Skeletal muscle satellite cell (primary cell): ENCODE measurements around the gene SLC22A23.

ENCODE experiments used
- H3K27me3 ChIP-seq: 2 replicates; pipeline ENCODE4 v1.7.0; 2013; ENCODE audit warnings: low read length; ENCODE audit not compliant: control insufficient read depth, insufficient read depth
- H3K36me3 ChIP-seq: 2 replicates; pipeline ENCODE4 v1.7.0; 2013; ENCODE audit warnings: mild to moderate bottlenecking, control low read depth, low read length; ENCODE audit not compliant: insufficient read depth
- H3K4me1 ChIP-seq: 2 replicates; pipeline ENCODE4 v1.7.0; 2013; ENCODE audit warnings: low read length; ENCODE audit not compliant: control insufficient read depth, insufficient read depth
- H3K4me2 ChIP-seq: 2 replicates; pipeline ENCODE4 v1.7.0; 2013; ENCODE audit warnings: mild to moderate bottlenecking, low read length
- H3K4me3 ChIP-seq: 2 replicates; pipeline ENCODE4 v1.7.0; 2013; ENCODE audit warnings: low read length
- H3K9ac ChIP-seq: 2 replicates; pipeline ENCODE4 v1.7.0; 2013; ENCODE audit warnings: mild to moderate bottlenecking, low read depth, low read length, moderate library complexity
- H3K9me3 ChIP-seq: replicated peaks from 2 replicates; pipeline ENCODE4 v1.7.0; 2013; ENCODE audit warnings: mild to moderate bottlenecking, control low read depth, low read length

The SLC22A23 gene

GRCh38 chr6:3425574-3425973, 31.3 kb downstream of the SLC22A23 start:
- Histone ChIP-seq H3K4me3 (no peak overlapping the region), H3K9me3 (no peaks in the 10 kb centered on the region), H3K36me3 (no peaks in the 10 kb centered on the region), H3K4me2 (no peak overlapping the region), H3K27me3 (no peaks in the 10 kb centered on the region), H3K9ac (no peak overlapping the region), H3K4me1 (peaks cover 48% of the 10 kb centered on the region)

- Histone ChIP-seq H3K4me3 (no peak overlapping the region), H3K9ac (no peak overlapping the region), H3K4me1 (peaks cover 59% of the 10 kb centered on the region), H3K36me3 (no peaks in the 10 kb centered on the region), H3K9me3 (no peaks in the 10 kb centered on the region), H3K4me2 (no peak overlapping the region), H3K27me3 (no peaks in the 10 kb centered on the region)
Measured at GRCh38 chr6:3424185-3424927, 32.5 kb downstream of the SLC22A23 start.

DNA sequence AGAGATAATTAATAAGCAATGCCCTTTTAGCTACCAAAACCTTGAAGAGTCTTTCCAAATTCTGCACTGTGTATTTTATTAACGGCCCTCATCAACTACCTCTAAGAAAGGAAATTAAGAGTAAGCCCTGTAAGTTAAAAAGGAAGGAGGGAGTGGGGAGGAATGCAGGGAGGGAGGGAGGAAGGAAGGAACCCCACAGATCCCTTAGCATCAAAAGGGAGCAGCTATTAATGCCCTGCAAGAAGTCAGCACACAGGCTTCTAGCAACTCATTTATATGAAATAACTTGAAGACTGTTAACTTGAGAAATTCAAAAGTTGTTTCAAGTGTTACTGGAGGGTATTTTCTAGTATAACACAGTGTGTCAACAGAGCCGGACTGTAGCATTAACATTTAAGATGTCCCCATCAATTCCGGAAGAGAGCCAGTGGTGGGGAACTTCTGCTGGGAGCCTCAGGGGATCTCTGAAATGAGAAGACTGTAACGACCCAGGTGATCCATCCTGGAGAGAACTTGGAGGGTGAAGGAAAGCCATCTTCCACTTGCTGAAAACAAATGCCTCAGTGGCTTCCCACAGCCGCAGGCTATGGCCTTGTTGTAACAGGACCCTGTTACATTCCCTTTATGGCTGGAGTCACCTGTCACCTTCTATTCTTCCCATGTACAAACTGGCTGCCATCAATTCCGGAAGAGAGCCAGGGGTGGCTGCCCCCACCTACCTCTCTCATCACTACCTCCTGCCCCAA, 33.2 kb downstream of the SLC22A23 start:
- Histone ChIP-seq H3K36me3 (no peaks in the 10 kb centered on the region), H3K4me3 (no peak overlapping the region), H3K9me3 (no peaks in the 10 kb centered on the region), H3K9ac (no peak overlapping the region), H3K4me2 (no peak overlapping the region), H3K27me3 (no peaks in the 10 kb centered on the region), H3K4me1 (peaks cover 61% of the 10 kb centered on the region)

DNA sequence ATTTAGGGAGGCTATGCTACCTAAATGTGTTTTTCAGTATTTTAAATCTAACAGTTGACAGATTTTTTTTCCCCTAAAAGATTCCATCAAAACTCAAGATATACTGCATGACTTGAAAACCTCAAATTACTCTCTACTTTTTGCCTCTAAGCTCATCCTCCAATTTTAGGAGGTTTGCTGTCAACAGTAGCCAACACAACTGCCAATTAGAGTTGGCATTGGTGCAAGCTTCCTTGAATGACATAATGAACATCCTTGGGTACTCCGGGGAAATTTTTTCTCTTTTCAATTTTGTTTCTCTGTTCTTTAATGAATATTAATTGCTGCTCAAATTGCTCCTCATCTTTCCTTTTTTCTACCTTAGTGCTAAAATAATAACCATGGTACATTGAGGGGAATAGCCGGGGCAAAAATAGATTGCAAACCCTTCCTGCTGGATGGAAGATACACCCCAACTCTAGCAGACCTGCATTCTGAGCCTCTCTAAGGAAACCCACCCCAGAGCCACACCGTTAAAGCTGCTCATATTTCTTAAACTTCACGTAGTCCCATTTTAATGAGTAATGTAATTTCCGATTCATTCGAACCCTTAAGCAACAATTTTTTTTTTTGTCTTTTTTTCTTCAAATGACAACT, 34.3 kb downstream of the SLC22A23 start:
- no peaks in the 10 kb centered on the region for H3K27me3 ChIP-seq
- H3K9me3 ChIP-seq, result no peaks in the 10 kb centered on the region
- no peak overlapping the region for H3K9ac ChIP-seq
- H3K4me3 ChIP-seq, result no peak overlapping the region
- H3K4me1 ChIP-seq, result peaks cover 56% of the 10 kb centered on the region
- no peaks in the 10 kb centered on the region for H3K36me3 ChIP-seq
- peak overlapping the region; percentile 30 for H3K4me2 ChIP-seq

DNA sequence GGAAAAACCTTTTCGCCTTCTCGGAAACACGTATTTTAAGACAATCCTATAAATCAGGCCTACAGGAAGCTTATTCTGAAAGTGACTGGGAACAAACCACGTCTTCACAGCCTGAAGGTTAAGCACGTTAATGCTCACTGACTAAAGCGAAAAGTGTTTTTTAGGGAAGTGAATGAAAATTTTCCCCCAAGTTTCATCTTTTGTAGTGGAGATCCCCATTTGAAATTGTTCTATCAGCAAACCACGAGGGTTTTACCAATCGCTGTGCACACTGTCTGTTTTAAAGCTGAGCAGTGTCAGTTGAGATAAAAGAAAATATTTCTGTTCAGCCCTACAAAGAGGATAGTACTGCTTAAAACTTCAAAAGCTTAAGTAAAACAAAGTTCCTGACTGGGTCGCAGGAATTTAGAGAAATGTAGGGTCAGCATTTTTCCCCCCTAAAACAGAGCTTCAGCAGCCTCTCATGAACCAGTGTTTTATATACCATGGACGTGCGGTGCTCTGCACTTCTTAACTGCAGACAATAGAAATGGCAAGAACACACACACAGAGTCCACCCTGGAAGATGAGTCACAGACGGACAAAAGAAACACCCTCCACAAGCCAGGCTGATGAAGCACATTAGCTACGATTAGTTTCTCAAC, 34.9 kb downstream of the SLC22A23 start:
- peaks cover 50% of the 10 kb centered on the region for H3K4me1 ChIP-seq
- peak overlapping the region; percentile 30 for H3K4me2 ChIP-seq
- H3K9ac ChIP-seq, result no peak overlapping the region
- H3K4me3 ChIP-seq, result no peak overlapping the region
- no peaks in the 10 kb centered on the region for H3K9me3 ChIP-seq
- no peaks in the 10 kb centered on the region for H3K36me3 ChIP-seq
- H3K27me3 ChIP-seq, result no peaks in the 10 kb centered on the region

DNA sequence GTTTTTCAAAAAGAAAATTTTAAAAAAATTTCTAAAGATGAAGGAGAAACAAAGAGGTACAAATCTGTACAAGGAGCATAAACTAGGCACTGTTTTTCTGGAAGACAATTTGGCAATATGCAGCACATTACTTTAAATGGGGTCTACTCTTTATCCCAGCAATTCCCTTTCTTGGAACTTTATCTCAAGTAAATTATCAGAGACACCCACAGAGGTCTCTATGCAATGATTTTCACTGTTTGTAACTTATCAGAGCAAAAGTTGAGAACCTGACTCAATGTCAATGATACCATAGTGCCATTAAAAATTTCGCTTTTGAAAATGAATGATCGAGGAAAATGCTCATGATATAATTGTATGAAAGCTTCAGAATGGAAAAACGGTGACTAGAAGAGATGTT, 35.7 kb downstream of the SLC22A23 start:
- Histone ChIP-seq H3K4me2 (no peak overlapping the region), H3K9ac (no peak overlapping the region), H3K9me3 (no peaks in the 10 kb centered on the region), H3K4me3 (no peak overlapping the region), H3K4me1 (peaks cover 42% of the 10 kb centered on the region), H3K27me3 (no peaks in the 10 kb centered on the region), H3K36me3 (no peaks in the 10 kb centered on the region)

GRCh38 chr6:3419624-3420272, 37.1 kb downstream of the SLC22A23 start:
- Histone ChIP-seq H3K36me3 (no peaks in the 10 kb centered on the region), H3K4me3 (no peak overlapping the region), H3K4me2 (peak overlapping the region; percentile 9), H3K27me3 (peaks cover 5% of the 10 kb centered on the region), H3K4me1 (peaks cover 35% of the 10 kb centered on the region), H3K9me3 (no peaks in the 10 kb centered on the region), H3K9ac (no peak overlapping the region)

GRCh38 chr6:3418496-3419060, 38.3 kb downstream of the SLC22A23 start:
- Histone ChIP-seq H3K9me3 (no peaks in the 10 kb centered on the region), H3K9ac (no peak overlapping the region), H3K4me3 (no peak overlapping the region), H3K27me3 (peaks cover 5% of the 10 kb centered on the region), H3K4me1 (peaks cover 35% of the 10 kb centered on the region), H3K36me3 (no peaks in the 10 kb centered on the region), H3K4me2 (no peak overlapping the region)

- H3K27me3 ChIP-seq, result peaks cover 5% of the 10 kb centered on the region
- no peak overlapping the region for H3K4me3 ChIP-seq
- no peak overlapping the region for H3K9ac ChIP-seq
- peaks cover 26% of the 10 kb centered on the region for H3K4me1 ChIP-seq
- no peak overlapping the region for H3K4me2 ChIP-seq
- H3K9me3 ChIP-seq, result no peaks in the 10 kb centered on the region
- H3K36me3 ChIP-seq, result no peaks in the 10 kb centered on the region
Measured at GRCh38 chr6:3417473-3417872, 39.4 kb downstream of the SLC22A23 start.

- H3K4me1 ChIP-seq, result peaks cover 12% of the 10 kb centered on the region
- peaks cover 5% of the 10 kb centered on the region for H3K27me3 ChIP-seq
- no peak overlapping the region for H3K4me2 ChIP-seq
- H3K9me3 ChIP-seq, result no peaks in the 10 kb centered on the region
- H3K36me3 ChIP-seq, result no peaks in the 10 kb centered on the region
- no peak overlapping the region for H3K9ac ChIP-seq
- no peak overlapping the region for H3K4me3 ChIP-seq
Measured at GRCh38 chr6:3415490-3415889, 41.4 kb downstream of the SLC22A23 start.

DNA sequence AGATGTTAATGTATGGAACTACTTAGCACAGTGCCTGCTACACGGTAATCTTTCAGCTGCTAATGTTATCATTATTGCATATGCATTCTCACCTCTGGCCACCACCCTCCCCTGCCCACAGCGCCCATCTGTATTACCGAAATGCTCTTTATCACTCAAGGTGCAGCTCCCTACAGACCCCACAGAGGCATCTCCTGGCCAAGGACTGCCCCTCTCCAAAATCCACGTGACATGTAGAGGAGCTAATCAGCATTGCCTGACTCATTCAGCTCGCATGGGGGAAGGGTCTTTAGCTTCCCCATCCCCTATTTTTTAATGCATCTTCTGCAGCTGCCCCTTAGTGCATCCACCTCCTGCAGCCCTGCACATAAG, 41.8 kb downstream of the SLC22A23 start:
- Histone ChIP-seq H3K9ac (no peak overlapping the region), H3K4me3 (no peak overlapping the region), H3K4me2 (no peak overlapping the region), H3K27me3 (peaks cover 5% of the 10 kb centered on the region), H3K4me1 (peaks cover 8% of the 10 kb centered on the region), H3K9me3 (no peaks in the 10 kb centered on the region), H3K36me3 (no peaks in the 10 kb centered on the region)
